ENCODE data around the gene FAM151A. TPM values are rescaled to one million over a fixed set of nuclear protein-coding genes. Genes with fewer than 3 reads are reported as not detected.

The FAM151A gene
- total and polyA plus RNA-seq, 2 experiments from 2014 or later: 0.18 to 0.21 TPM

DNA sequence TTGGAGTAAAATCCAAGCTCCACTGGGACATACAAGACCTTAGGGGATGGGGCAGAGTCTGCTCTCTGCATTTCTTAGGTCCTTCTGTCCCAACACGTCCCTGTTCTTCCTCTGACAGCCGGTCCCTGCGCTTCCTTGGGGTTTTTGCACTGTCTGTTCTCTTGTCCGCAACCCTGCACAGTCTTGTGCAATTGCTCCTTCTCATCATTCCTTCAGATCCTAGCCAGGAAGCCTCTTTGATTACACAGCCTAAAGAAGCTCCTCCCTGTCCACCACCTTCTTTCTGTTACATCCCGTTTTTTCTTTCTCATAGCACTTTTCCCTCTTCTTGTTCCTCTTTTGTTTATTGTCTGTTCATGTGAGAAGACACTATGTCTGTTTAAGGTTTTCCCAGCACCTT, 55.4 kb downstream of the FAM151A start:
- H3K9me3 ChIP-seq (ENCODE audit: low read depth): no peaks in the 10 kb centered on the region
- peaks cover 13% of the 10 kb centered on the region for H3K4me1 ChIP-seq (ENCODE audit: low read depth)
- TF ChIP-seq, protein P1, sequence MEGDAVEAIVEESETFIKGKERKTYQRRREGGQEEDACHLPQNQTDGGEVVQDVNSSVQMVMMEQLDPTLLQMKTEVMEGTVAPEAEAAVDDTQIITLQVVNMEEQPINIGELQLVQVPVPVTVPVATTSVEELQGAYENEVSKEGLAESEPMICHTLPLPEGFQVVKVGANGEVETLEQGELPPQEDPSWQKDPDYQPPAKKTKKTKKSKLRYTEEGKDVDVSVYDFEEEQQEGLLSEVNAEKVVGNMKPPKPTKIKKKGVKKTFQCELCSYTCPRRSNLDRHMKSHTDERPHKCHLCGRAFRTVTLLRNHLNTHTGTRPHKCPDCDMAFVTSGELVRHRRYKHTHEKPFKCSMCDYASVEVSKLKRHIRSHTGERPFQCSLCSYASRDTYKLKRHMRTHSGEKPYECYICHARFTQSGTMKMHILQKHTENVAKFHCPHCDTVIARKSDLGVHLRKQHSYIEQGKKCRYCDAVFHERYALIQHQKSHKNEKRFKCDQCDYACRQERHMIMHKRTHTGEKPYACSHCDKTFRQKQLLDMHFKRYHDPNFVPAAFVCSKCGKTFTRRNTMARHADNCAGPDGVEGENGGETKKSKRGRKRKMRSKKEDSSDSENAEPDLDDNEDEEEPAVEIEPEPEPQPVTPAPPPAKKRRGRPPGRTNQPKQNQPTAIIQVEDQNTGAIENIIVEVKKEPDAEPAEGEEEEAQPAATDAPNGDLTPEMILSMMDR (IDR thresholded peaks at IDR 0.05; ENCODE audit: low read depth, low read length): no peak
- H3K27me3 ChIP-seq: no peaks in the 10 kb centered on the region
- H3K4me3 ChIP-seq: no peak overlapping the region
- H3K36me3 ChIP-seq: no peaks in the 10 kb centered on the region
- H3K27ac ChIP-seq: no peak overlapping the region
- peak in 1 of 2 donors; percentile 73 for DNase-seq (ENCODE audit: low read depth in 1 of 2, low spot score in 1 of 2)

DNA sequence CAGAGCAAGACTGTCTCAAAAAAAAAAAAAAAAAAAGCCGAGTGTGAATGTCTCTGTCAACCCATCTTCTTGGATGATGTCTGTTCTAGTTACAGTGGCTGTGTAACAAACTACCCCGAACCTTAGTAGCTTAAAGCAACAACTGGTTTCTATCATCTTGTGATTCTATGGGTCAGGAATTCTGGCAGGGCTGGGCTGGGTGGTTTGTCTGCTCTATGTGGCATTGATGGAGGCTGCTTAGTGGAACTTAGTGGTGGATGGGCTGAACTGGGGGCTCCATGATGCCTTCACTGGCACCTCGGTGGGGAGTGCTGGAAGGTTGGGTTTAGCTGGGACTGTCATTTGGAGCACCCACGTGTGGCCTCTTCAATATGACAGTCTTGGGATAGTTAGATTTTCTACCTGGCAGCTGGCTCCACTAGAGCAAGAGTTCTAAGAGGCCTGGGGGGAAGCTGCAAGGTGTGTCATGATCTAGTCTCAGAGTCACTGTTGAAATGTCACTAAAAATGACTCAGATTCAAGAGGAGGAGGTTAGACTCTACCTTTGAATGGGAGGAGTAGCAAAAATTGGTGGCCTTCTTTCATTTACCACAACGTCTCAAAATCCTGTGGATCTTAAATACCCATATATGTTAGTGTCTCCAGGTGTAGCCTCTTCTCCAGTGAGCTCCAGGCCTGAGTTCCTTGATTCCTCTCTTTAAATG, 56.7 kb downstream of the FAM151A start:
- no peak for DNase-seq (ENCODE audit: low read depth in 1 of 2, low spot score in 1 of 2)
- H3K4me3 ChIP-seq: no peak overlapping the region
- H3K27ac ChIP-seq: no peak overlapping the region
- H3K9me3 ChIP-seq (ENCODE audit: low read depth): no peaks in the 10 kb centered on the region
- H3K36me3 ChIP-seq: no peaks in the 10 kb centered on the region
- TF ChIP-seq, protein P1 (IDR thresholded peaks at IDR 0.05; ENCODE audit: low read depth, low read length): no peak
- H3K4me1 ChIP-seq (ENCODE audit: low read depth): peaks cover 4% of the 10 kb centered on the region
- H3K27me3 ChIP-seq: no peaks in the 10 kb centered on the region

DNA sequence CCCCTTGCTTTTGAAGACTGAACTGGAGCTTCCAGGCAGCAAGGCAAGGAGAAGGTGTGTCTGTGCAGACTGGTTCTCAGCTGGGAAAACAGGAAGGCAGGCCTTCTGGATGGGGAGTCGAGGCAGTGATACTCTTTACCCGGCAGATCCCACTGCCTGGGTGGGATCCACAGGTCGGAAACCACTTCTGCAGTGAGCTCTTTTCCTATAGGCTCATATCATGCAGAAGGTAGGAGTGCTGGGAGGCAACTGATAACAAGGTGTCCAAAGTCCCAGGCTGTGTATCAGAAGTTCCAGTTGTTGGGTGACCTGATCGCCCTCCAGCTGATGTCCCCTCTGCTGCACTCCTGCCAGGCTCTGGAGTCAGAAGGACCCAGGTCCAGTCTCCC, 58.2 kb downstream of the FAM151A start:
- Histone ChIP-seq H3K27ac (no peak overlapping the region), H3K27me3 (no peaks in the 10 kb centered on the region), H3K4me1 (ENCODE audit: low read depth) (no peaks in the 10 kb centered on the region), H3K9me3 (ENCODE audit: low read depth) (no peaks in the 10 kb centered on the region), H3K4me3 (no peak overlapping the region), H3K36me3 (no peaks in the 10 kb centered on the region)
- TF ChIP-seq, protein P1 (IDR thresholded peaks at IDR 0.05; ENCODE audit: low read depth, low read length): no peak
- no peak for DNase-seq (ENCODE audit: low read depth in 1 of 2, low spot score in 1 of 2)

DNA sequence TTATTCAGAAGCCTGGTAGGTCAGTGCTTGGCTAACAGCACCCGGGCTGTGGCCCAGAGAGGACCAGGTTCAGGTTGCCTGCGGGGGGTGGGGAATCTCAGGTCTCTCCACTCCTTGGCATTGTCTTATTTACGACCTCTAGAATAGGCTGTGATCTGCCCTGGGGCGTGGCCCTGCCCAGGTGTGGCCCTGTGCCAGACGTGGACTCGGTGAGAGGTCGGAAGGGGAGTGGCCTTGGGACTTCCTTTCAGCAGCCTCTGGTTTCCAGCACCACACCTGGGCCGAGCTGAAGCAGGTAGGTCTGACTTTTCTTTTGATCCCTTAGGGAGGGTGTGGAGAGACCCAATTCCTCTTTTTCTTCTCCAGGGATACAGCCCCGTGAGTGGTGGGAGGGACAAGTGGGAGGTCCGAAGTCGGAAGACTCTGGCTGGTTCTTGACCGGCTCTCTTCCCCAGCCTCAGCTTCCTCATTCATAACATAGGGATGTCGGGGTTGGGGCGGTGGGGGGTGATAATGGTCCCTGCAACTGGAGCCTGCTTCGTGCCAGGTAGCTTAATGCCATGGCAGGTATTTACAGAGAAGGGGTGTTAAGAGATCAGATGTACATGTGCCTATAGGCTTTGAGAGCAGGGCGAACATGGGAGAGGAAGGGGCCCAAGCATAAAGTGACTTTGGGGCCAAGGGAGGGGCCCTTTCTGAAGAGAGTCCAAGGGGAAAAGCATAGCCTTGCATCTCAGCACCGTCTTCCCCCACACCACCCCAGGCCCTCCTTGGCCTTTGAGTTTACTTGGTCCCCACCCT, 58.8 kb downstream of the FAM151A start:
- Histone ChIP-seq H3K27me3 (no peaks in the 10 kb centered on the region), H3K4me3 (no peak overlapping the region), H3K27ac (no peak overlapping the region), H3K9me3 (ENCODE audit: low read depth) (no peaks in the 10 kb centered on the region), H3K4me1 (ENCODE audit: low read depth) (no peaks in the 10 kb centered on the region), H3K36me3 (no peaks in the 10 kb centered on the region)
- DNase-seq (ENCODE audit: low read depth in 1 of 2, low spot score in 1 of 2): no peak
- TF ChIP-seq, protein P1 (IDR thresholded peaks at IDR 0.05; ENCODE audit: low read depth, low read length): no peak

DNA sequence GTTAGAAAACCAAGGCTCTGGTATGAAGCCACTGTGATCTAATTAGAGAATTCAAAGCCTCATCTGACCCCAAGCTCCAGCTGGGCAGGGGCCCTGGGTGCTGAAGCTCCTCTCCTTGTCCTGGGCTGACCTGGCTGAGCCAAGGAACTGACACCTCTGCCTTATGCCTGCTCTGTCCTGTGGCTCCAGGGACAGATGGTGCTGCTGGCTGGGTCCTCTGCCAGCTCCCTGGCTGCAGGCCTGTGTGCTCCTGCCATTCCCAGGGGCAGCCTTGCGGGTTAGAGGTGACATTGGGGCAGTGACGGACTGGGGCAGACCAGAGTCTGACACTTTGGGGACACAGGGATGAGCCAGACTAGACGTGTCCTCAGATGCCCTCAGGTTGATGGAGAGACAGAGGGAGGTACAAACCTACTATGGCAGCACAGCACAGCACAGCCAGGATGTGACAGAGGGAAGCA, 63.5 kb downstream of the FAM151A start:
- TF ChIP-seq, protein P1 (IDR thresholded peaks at IDR 0.05; ENCODE audit: low read depth, low read length): no peak
- no peaks in the 10 kb centered on the region for H3K9me3 ChIP-seq (ENCODE audit: low read depth)
- peaks cover 8% of the 10 kb centered on the region for H3K4me1 ChIP-seq (ENCODE audit: low read depth)
- H3K27ac ChIP-seq: no peak overlapping the region
- H3K27me3 ChIP-seq: no peaks in the 10 kb centered on the region
- no peak overlapping the region for H3K4me3 ChIP-seq
- no peak for DNase-seq (ENCODE audit: low read depth in 1 of 2, low spot score in 1 of 2)
- no peaks in the 10 kb centered on the region for H3K36me3 ChIP-seq

Other genes with a start within 250 kb of the FAM151A start
- 81.0 and 90.6 TPM in 2 replicates for gene SSBP3, start 217.1 kb downstream of the FAM151A start, total RNA-seq
- 40.2 and 56.0 TPM in 2 replicates for gene SSBP3, start 217.1 kb downstream of the FAM151A start, polyA plus RNA-seq
- gene ACOT11, start 75.3 kb downstream of the FAM151A start, total RNA-seq: 16.9 and 33.4 TPM in 2 replicates
- 23.8 and 24.2 TPM in 2 replicates for gene ACOT11, start 75.3 kb downstream of the FAM151A start, polyA plus RNA-seq
- 9.4 and 22.4 TPM in 2 replicates for gene MROH7, start 18.3 kb upstream of the FAM151A start, total RNA-seq
- gene MROH7, start 18.3 kb upstream of the FAM151A start, polyA plus RNA-seq: 7.0 and 10.0 TPM in 2 replicates
- gene TTC4, start 92.3 kb upstream of the FAM151A start, total RNA-seq: 19.8 and 20.5 TPM in 2 replicates
- gene TTC4, start 92.3 kb upstream of the FAM151A start, polyA plus RNA-seq: 23.5 and 26.0 TPM in 2 replicates
- 11.9 and 12.0 TPM in 2 replicates for gene PARS2, start 141.0 kb upstream of the FAM151A start, total RNA-seq
- gene PARS2, start 141.0 kb upstream of the FAM151A start, polyA plus RNA-seq: 15.5 and 17.7 TPM in 2 replicates
- gene TTC22, start 177.8 kb upstream of the FAM151A start, total RNA-seq: 0.04 TPM in 1 of 2 replicates, not detected in the other
- gene TTC22, start 177.8 kb upstream of the FAM151A start, polyA plus RNA-seq: not detected in 2 replicates